ENCODE results near the gene PIGH. TPM values are rescaled to one million over a fixed set of nuclear protein-coding genes. Genes with fewer than 3 reads are reported as not detected.

PIGH gene
- total and polyA plus RNA-seq, 3 donors from 2014 or later, result 44.1 to 69.3 (median 45.2) TPM

- intact Hi-C loops (cut with DNase I; ENCODE audit: low total_unique reads), result no loop called here
- Histone ChIP-seq H3K4me1 (no peaks in the 10 kb centered on the region), H3K4me3 (no peak overlapping the region), H3K36me3 (ENCODE audit: low read depth, missing control alignments) (no peaks in the 10 kb centered on the region), H3K9me3 (no peaks in the 10 kb centered on the region), H3K27ac (no peak overlapping the region), H3K27me3 (no peaks in the 10 kb centered on the region)
- TF ChIP-seq CTCF (IDR thresholded peaks at IDR 0.05), result no peak
- TF ChIP-seq POLR2A (IDR thresholded peaks at IDR 0.05), result no peak
- DNase-seq, result no peak
- WGBS, 2 donors, result 77 to 85% methylated on average over 7 of the region's 7 CpGs
These were observed 20.4 kb downstream of the PIGH start for GRCh38 chr14:67579636-67580035.

- Histone ChIP-seq H3K4me3 (no peak overlapping the region), H3K27me3 (no peaks in the 10 kb centered on the region), H3K27ac (no peak overlapping the region), H3K9me3 (no peaks in the 10 kb centered on the region), H3K4me1 (no peaks in the 10 kb centered on the region), H3K36me3 (ENCODE audit: low read depth, missing control alignments) (no peaks in the 10 kb centered on the region)
- TF ChIP-seq CTCF (IDR thresholded peaks at IDR 0.05), result no peak
- TF ChIP-seq POLR2A (IDR thresholded peaks at IDR 0.05), result no peak
- WGBS, 2 donors, result 80 to 90% methylated on average over 12 to 15 of the region's 15 CpGs
- intact Hi-C loops (cut with DNase I; ENCODE audit: low total_unique reads), result no loop called here
- no peak for DNase-seq
These were observed 21.0 kb downstream of the PIGH start for GRCh38 chr14:67579040-67579439.

GRCh38 chr14:67577909-67578749 is 21.9 kb downstream of the PIGH start:
- TF ChIP-seq CTCF (IDR thresholded peaks at IDR 0.05) (no peak), POLR2A (IDR thresholded peaks at IDR 0.05) (no peak)
- Histone ChIP-seq H3K27me3 (no peaks in the 10 kb centered on the region), H3K4me1 (no peaks in the 10 kb centered on the region), H3K4me3 (no peak overlapping the region), H3K27ac (no peak overlapping the region), H3K36me3 (ENCODE audit: low read depth, missing control alignments) (no peaks in the 10 kb centered on the region), H3K9me3 (no peaks in the 10 kb centered on the region)
- intact Hi-C loops (cut with DNase I; ENCODE audit: low total_unique reads), result no loop called here
- DNase-seq, result no peak
- 83 to 87% methylated on average over 10 to 16 of the region's 16 CpGs for WGBS, 2 donors

- no peak for DNase-seq
- Histone ChIP-seq H3K36me3 (ENCODE audit: low read depth, missing control alignments) (no peaks in the 10 kb centered on the region), H3K9me3 (no peaks in the 10 kb centered on the region), H3K27ac (no peak overlapping the region), H3K27me3 (no peaks in the 10 kb centered on the region), H3K4me1 (no peaks in the 10 kb centered on the region), H3K4me3 (no peak overlapping the region)
- intact Hi-C loops (cut with DNase I; ENCODE audit: low total_unique reads), result no loop called here
- WGBS, 2 donors, result 75 to 80% methylated on average over 13 of the region's 13 CpGs
- TF ChIP-seq POLR2A (IDR thresholded peaks at IDR 0.05), result no peak
These were observed 22.8 kb downstream of the PIGH start for GRCh38 chr14:67577181-67577808.

- H3K4me1 ChIP-seq, result no peaks in the 10 kb centered on the region
- intact Hi-C loops (cut with DNase I; ENCODE audit: low total_unique reads), result no loop called here
- H3K27ac ChIP-seq, result no peak overlapping the region
- no peak overlapping the region for H3K4me3 ChIP-seq
- DNase-seq, result no peak
- no peaks in the 10 kb centered on the region for H3K36me3 ChIP-seq (ENCODE audit: low read depth, missing control alignments)
- no peaks in the 10 kb centered on the region for H3K27me3 ChIP-seq
- TF ChIP-seq CTCF (IDR thresholded peaks at IDR 0.05), result no peak
- TF ChIP-seq POLR2A (IDR thresholded peaks at IDR 0.05), result no peak
- 97% methylated on average over 7 of the region's 7 CpGs for WGBS, 2 donors
- H3K9me3 ChIP-seq, result no peaks in the 10 kb centered on the region
These were observed 23.7 kb downstream of the PIGH start for GRCh38 chr14:67576216-67576955.
